ENCODE measurements around the gene GNAT3. TPM values are rescaled to one million over a fixed set of nuclear protein-coding genes. Genes with fewer than 3 reads are reported as not detected.

Gene GNAT3
- total RNA-seq, 1 experiment from 2014 or later: not detected

DNA sequence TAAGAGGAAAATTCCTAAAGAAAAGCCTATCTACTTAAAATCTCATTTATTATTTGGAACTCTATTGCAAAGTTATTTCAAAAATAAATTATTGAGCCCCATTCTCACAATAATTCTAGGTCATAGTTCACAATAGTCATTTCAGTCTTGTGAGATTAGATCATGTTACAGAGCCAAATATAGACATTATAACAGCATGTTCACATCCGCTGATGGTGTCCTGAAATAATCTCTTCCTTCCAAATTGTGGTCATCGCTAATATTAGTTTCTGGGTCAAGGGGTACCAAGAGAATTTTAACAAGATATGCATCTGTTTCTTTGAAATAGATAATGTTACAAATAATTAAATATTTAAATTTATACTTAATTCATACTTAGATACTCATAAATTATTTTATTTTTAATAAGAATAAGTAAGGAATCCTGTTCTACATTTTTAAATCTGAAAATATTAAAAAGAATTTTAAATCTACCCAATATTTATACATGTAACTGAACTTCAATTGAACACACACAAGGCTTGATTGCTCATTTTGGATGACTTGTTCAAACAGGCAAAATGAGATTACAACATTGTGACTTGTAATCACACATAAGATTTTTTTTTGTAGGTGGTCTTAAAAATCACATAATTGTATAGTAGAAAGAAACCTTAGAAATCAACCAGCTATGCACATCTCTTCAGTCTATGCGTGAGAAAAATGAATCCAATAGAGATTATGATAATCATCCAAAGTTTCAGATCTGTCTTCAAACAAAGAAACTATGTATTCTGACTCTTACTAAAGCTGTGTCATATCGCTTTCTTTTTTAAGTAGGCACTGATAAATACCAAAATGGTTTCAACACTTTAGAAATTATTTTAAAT, 13.1 kb downstream of the GNAT3 start:
- H3K4me3 ChIP-seq (replicated peaks in 1 of 2; ENCODE audit: low read depth in 1 of 2, low read length in 2 of 2): peak overlapping the region in 1 of 2 experiments; percentile 18; a peak in 1 of 4 replicates
- H4K20me1 ChIP-seq (ENCODE audit: insufficient read depth): no peaks in the 10 kb centered on the region
- no TSS peak for BruUV-seq (replicated peaks)
- no peaks in the 10 kb centered on the region for H3K79me2 ChIP-seq (ENCODE audit: insufficient read depth, low read length)
- peak overlapping the region; percentile 52 for H3K9ac ChIP-seq (ENCODE audit: low read length)
- DNase-seq (ENCODE audit: low read depth, low spot score) (peak; percentile 1), ATAC-seq (peak; percentile 68)
- H3K9me2 ChIP-seq (ENCODE audit: insufficient read depth): no peaks in the 10 kb centered on the region
- ChIA-PET CTCF (no interaction called here), RAD21 (ENCODE audit: low non-redundant PET in 1 of 2, low total read pairs in 2 of 2, uncharacterized antibody in 2 of 2, unreplicated experiment in 2 of 2) (no interaction called here), POLR2A (no interaction called here)
- H3K9me3 ChIP-seq (ENCODE audit: control insufficient read depth in 1 of 2, insufficient read depth in 1 of 2, low read depth in 1 of 2, low read length in 2 of 2): no peaks in the 10 kb centered on the region
- TF ChIP-seq CEBPB (IDR thresholded peaks at IDR 0.05; ENCODE audit: low read depth) (0 out of 2 replicates have a peak, but pooled peaks have one; percentile 43), SRF (IDR thresholded peaks at IDR 0.05; ENCODE audit: low read depth) (peak; percentile 77), CBX3 (IDR thresholded peaks at IDR 0.05; ENCODE audit: low read depth) (no peak)
- intact Hi-C loops (cut with micrococcal nuclease): no loop called here
- H3K4me1 ChIP-seq (ENCODE audit: control insufficient read depth in 1 of 2, insufficient read depth in 2 of 2, low read length in 2 of 2): peaks cover 23 to 47% of the 10 kb centered on the region in 2 experiments
- no peaks in the 10 kb centered on the region for H3K27me3 ChIP-seq (ENCODE audit: insufficient read depth, low read length)
- H3K36me3 ChIP-seq (ENCODE audit: control insufficient read depth in 1 of 2, insufficient read depth in 2 of 2, low read length in 2 of 2): no peaks in the 10 kb centered on the region
- peak overlapping the region; percentile 66 for H3K4me2 ChIP-seq (ENCODE audit: low read length)
- peak overlapping the region; percentile 94 for H2AFZ ChIP-seq (ENCODE audit: low read depth, low read length, poor library complexity, severe bottlenecking)
- H3K27ac ChIP-seq (ENCODE audit: low read depth, low read length): peak overlapping the region; percentile 85; the same call in 1 of the 2 replicates

DNA sequence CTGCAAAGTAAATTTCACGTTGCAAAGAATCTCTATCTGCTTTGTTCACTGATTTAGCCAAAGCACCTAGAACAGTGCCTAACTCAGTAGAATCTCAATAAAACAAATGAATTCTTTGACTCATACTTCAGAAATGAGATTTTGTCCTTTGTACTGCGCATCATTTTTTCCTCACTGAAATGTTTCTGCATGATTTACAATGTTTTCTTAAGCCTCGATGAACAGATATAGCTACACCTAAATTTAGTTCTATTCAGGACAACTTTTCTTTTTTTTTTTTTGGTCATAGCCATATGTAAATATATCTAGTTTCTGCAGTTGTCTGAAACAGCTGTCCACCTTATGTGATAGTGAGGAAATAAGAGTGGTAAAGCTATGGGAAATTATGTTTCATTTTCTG, 15.3 kb downstream of the GNAT3 start:
- ChIA-PET CTCF (no interaction called here), POLR2A (no interaction called here), RAD21 (ENCODE audit: low non-redundant PET in 1 of 2, low total read pairs in 2 of 2, uncharacterized antibody in 2 of 2, unreplicated experiment in 2 of 2) (no interaction called here)
- H3K9me2 ChIP-seq (ENCODE audit: insufficient read depth): no peaks in the 10 kb centered on the region
- H3K79me2 ChIP-seq (ENCODE audit: insufficient read depth, low read length): no peaks in the 10 kb centered on the region
- no peaks in the 10 kb centered on the region for H3K36me3 ChIP-seq (ENCODE audit: control insufficient read depth in 1 of 2, insufficient read depth in 2 of 2, low read length in 2 of 2)
- DNase-seq (ENCODE audit: low read depth, low spot score) (no peak), ATAC-seq (no peak)
- H3K4me2 ChIP-seq (ENCODE audit: low read length): no peak overlapping the region
- peak overlapping the region; percentile 12 for H2AFZ ChIP-seq (ENCODE audit: low read depth, low read length, poor library complexity, severe bottlenecking)
- no peak overlapping the region for H3K4me3 ChIP-seq (replicated peaks in 1 of 2; ENCODE audit: low read depth in 1 of 2, low read length in 2 of 2)
- no TSS peak for BruUV-seq (replicated peaks)
- H4K20me1 ChIP-seq (ENCODE audit: insufficient read depth): no peaks in the 10 kb centered on the region
- intact Hi-C loops (cut with micrococcal nuclease): no loop called here
- no peak overlapping the region for H3K27ac ChIP-seq (ENCODE audit: low read depth, low read length)
- H3K9me3 ChIP-seq (ENCODE audit: control insufficient read depth in 1 of 2, insufficient read depth in 1 of 2, low read depth in 1 of 2, low read length in 2 of 2): no peaks in the 10 kb centered on the region
- H3K27me3 ChIP-seq (ENCODE audit: insufficient read depth, low read length): no peaks in the 10 kb centered on the region
- TF ChIP-seq, protein P1, sequence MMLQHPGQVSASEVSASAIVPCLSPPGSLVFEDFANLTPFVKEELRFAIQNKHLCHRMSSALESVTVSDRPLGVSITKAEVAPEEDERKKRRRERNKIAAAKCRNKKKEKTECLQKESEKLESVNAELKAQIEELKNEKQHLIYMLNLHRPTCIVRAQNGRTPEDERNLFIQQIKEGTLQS (IDR thresholded peaks at IDR 0.05): no peak
- TF ChIP-seq JUND (IDR thresholded peaks at IDR 0.05) (no peak), TCF7L2 (IDR thresholded peaks at IDR 0.05; ENCODE audit: borderline replicate concordance, extremely low read depth, insufficient read depth, insufficient read length) (no peak), POLR2AphosphoS5 (IDR thresholded peaks at IDR 0.05; ENCODE audit: low read depth, low read length) (no peak), CBX3 (IDR thresholded peaks at IDR 0.05; ENCODE audit: low read depth) (no peak), EZH2 (IDR thresholded peaks at IDR 0.05) (no peak)
- TF ChIP-seq, protein P2, sequence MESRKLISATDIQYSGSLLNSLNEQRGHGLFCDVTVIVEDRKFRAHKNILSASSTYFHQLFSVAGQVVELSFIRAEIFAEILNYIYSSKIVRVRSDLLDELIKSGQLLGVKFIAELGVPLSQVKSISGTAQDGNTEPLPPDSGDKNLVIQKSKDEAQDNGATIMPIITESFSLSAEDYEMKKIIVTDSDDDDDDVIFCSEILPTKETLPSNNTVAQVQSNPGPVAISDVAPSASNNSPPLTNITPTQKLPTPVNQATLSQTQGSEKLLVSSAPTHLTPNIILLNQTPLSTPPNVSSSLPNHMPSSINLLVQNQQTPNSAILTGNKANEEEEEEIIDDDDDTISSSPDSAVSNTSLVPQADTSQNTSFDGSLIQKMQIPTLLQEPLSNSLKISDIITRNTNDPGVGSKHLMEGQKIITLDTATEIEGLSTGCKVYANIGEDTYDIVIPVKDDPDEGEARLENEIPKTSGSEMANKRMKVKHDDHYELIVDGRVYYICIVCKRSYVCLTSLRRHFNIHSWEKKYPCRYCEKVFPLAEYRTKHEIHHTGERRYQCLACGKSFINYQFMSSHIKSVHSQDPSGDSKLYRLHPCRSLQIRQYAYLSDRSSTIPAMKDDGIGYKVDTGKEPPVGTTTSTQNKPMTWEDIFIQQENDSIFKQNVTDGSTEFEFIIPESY (IDR thresholded peaks at IDR 0.05; ENCODE audit: extremely low read depth, insufficient replicate concordance, low read length): no peak
- TF ChIP-seq, protein P3, sequence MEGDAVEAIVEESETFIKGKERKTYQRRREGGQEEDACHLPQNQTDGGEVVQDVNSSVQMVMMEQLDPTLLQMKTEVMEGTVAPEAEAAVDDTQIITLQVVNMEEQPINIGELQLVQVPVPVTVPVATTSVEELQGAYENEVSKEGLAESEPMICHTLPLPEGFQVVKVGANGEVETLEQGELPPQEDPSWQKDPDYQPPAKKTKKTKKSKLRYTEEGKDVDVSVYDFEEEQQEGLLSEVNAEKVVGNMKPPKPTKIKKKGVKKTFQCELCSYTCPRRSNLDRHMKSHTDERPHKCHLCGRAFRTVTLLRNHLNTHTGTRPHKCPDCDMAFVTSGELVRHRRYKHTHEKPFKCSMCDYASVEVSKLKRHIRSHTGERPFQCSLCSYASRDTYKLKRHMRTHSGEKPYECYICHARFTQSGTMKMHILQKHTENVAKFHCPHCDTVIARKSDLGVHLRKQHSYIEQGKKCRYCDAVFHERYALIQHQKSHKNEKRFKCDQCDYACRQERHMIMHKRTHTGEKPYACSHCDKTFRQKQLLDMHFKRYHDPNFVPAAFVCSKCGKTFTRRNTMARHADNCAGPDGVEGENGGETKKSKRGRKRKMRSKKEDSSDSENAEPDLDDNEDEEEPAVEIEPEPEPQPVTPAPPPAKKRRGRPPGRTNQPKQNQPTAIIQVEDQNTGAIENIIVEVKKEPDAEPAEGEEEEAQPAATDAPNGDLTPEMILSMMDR (IDR thresholded peaks at IDR 0.05 in 2 of 3, conservative IDR thresholded peaks at IDR 0.05 in 1 of 3; ENCODE audit: borderline replicate concordance in 1 of 3, insufficient read depth in 1 of 3, low read depth in 2 of 3, low read length in 2 of 3): no peak
- peaks cover 23 to 51% of the 10 kb centered on the region in 2 experiments for H3K4me1 ChIP-seq (ENCODE audit: control insufficient read depth in 1 of 2, insufficient read depth in 2 of 2, low read length in 2 of 2)
- H3K9ac ChIP-seq (ENCODE audit: low read length): no peak overlapping the region

Measured in HCT116 (cell line).